Tongue (tissue), 2 donors: ENCODE results near the gene GIMAP8. TPM values are rescaled to one million over a fixed set of nuclear protein-coding genes. Genes with fewer than 3 reads are reported as not detected.
"Not testable (repeated sequence)": the region's sequence is repeated elsewhere in the genome, so short reads cannot be mapped to it uniquely, and the experiment has no call there.

Experiments
- DNase-seq: peaks from one replicate; pipeline ENCODE4 v3.0.0-alpha.2; 2015
- total RNA-seq: library from RNA; depleted of rRNA; stranded (reverse); fragments of >200 nt; gene quantifications from one replicate; pipeline ENCODE4 v1.2.3, GENCODE V29; 2014

Gene GIMAP8
- total RNA-seq, 1 donor from 2014 or later, result 12.2 TPM

DNA sequence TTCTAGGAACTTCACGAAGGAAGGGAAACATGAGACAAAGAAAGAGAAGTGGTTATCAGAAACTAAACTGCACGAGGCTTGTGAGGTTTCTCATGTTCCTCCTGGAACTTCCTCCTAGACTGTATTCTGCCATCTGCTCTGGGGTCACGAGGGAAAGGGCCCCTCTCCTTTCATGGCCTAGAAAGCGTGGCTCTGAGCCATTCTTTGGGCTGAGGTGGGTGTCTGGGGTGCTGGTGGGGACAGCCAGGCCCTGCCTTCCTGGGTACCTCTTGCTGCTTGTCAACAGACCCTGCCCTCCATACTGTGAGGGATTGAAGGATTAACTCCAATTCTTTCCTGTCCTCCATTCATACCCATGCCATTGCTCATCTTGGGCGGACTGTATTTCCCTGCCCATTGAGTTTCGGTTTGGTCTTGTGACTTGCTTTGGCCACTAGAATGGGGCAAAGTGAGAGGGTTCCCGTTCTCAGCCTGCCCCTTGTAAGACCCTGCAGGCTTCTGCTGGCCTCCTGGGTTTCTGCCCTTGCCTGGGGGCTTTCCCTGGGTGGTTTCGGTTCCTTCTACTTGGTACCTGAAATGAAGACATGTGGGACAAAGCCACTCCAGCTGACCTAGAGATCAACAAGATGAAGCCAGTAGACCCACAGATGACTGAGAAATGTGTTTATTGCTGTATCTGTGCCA, 14.9 kb upstream of the GIMAP8 start:
- DNase-seq, result no peak

DNA sequence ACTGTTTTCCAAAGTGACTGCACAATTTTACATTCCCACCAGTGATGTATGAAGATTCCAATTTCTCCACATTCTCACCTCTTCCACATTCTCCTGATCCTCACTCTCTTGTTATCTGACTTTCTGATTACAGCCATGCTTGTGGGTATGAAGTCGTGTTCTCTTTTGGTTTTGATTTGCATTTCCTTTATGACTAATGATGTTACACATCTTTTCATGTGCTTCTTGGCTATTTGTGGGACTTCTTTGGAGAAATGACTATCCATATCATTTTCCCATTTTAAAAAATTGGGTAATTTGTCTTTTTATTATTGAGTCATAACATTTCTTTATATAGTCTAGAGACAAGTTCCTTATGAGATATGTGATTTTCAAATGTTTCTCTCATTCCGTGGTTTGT, 10.5 kb upstream of the GIMAP8 start:
- DNase-seq, result no peak

DNA sequence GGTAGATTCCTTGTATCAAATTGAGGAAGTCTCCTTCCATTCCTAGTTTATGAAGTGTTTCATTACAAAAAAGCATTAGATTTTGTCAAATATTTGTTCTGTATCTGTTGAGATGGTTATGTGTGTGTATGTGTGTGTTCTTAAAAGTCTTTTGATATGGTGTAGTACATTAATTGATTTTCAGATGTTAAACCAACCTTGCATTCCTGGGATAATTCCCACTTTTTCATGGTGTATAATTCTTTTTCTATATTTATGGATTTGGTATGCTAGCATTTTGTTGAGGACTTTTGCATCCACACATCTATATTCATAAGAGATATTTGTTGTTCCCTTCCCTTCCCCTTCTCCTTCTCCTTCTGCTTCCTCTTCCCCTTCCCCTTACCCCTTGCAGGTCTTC, 8.9 kb upstream of the GIMAP8 start:
- no peak for DNase-seq

- DNase-seq, result no peak
Observed at GRCh38 chr7:150442811-150443210, 7.6 kb upstream of the GIMAP8 start.

- no peak for DNase-seq
Observed at GRCh38 chr7:150443793-150444540, 6.5 kb upstream of the GIMAP8 start.

- peak; percentile 26 for DNase-seq
Observed at GRCh38 chr7:150444674-150445365, 5.6 kb upstream of the GIMAP8 start.

GRCh38 chr7:150446288-150446938, 4.0 kb upstream of the GIMAP8 start:
- no peak for DNase-seq

- DNase-seq, result no peak
Observed at GRCh38 chr7:150447966-150448788, 2.3 kb upstream of the GIMAP8 start.

GRCh38 chr7:150448789-150449147, 1.7 kb upstream of the GIMAP8 start:
- DNase-seq, result peak; percentile 79

- no peak for DNase-seq
Observed at GRCh38 chr7:150449206-150449952, 1.1 kb upstream of the GIMAP8 start.

DNA sequence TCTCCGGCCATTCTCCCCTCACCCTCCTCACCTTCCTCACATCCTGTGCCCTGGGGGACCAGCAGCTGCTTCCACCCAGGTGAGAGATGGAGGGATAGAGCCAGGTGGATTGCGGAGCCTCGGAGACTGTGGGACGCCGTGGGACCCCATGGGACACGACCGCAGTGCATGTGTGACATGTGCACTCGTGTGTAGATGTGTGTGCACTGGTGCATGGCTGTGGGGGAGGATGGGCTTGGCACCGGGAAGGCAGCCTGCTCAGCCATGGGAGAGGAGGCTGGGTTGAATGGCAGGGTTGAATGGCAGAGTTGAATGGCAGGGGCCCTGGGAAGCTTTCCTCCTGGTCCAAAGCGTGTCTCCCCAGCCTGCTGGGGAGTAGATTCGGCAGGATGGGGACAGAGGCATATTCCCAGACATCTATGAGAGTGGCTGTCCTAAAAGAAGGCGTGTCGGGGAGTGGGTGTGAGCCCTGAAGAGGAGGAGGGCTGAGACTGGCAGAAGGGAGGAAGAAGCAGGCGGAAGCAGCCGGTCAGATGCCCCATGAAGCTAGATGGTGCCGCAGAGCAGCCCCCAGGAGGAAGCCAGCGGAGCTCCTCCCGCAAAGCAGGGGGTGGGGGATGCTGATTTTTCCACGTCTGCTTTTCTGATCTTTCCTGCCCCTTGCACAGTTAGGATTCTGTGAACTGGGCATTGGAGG, 815 bp downstream of the GIMAP8 start:
- no peak for DNase-seq

GRCh38 chr7:150451833-150452461, 1.5 kb downstream of the GIMAP8 start:
- no peak for DNase-seq

- DNase-seq, result no peak
Observed at GRCh38 chr7:150453181-150453580, 2.8 kb downstream of the GIMAP8 start.

DNA sequence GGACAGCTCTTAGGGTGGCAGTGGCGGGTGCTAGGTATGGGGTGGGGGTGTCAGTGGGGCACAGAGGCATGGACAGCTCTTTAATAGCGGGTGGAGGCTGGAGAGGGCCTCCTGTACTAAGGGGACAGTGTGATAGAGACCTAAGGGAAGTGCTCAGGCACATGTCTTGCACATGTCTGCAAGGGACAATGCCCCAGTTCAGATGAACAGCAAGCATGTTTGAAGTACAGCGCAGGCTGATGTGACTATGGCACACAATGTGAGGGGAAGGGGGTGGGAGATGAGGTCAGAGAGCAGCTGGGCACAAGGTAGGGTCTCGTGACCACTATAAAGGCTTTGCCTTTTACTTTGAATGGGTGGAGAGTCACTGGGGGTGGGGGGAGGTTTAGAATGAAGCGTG, 3.5 kb downstream of the GIMAP8 start:
- DNase-seq, result no peak

GRCh38 chr7:150457064-150457463, 6.6 kb downstream of the GIMAP8 start:
- not testable (repeated sequence) for DNase-seq

DNA sequence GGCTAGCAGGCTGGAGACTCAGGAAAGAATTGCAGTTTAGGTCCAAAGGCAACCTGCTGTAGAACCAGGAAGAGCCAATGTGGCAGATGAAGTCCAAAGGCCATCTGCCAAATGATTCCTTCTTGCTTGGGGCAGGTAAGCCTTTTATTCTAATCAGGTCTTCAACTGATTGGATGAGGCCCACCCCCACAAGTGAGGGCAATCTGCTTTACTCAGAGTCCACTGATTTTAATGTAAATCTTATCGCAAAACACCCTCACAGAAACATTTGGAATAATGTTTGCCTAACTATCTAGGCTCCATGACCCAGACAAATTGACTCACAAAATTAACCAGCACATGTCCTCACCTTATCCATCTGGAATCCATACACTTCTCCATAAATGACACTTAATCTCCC, 7.8 kb downstream of the GIMAP8 start:
- no peak for DNase-seq

GRCh38 chr7:150458756-150459155, 8.3 kb downstream of the GIMAP8 start:
- no peak for DNase-seq

GRCh38 chr7:150461520-150461919, 11.1 kb downstream of the GIMAP8 start:
- DNase-seq, result no peak

GRCh38 chr7:150462413-150462812, 12.0 kb downstream of the GIMAP8 start:
- no peak for DNase-seq

GRCh38 chr7:150463461-150463860, 13.0 kb downstream of the GIMAP8 start:
- no peak for DNase-seq
